Loucy (cell line): ENCODE data around the gene RPS27L.

Experiments used
- CTCF ChIP-seq: fragments of 200-600 bp; sonication (generic); conservative IDR thresholded peaks from 2 replicates; pipeline ENCODE4 v1.5.1; 2014; ENCODE audit warnings: mild to moderate bottlenecking, antibody characterized with exemption, low read length
- EZH2phosphoT487 ChIP-seq: fragments of 200-600 bp; IDR thresholded peaks from 2 replicates; pipeline ENCODE4 v1.6.1; 2018; ENCODE audit warnings: antibody characterized with exemption, mild to moderate bottlenecking, moderate library complexity, borderline replicate concordance

GRCh38 chr15:63188247-63188925 lies 31.1 kb upstream of the RPS27L start:
- TF ChIP-seq CTCF (no peak), EZH2phosphoT487 (no peak)
